Breast epithelium (tissue), 3 donors: ENCODE measurements around the gene FKBP6.

ENCODE experiments used
- POLR2A ChIP-seq: fragments of 450-650 bp; IDR thresholded peaks from one replicate; pipeline ENCODE4 v1.6.1; 2016; ENCODE audit warnings: antibody characterized with exemption, mild to moderate bottlenecking, moderate library complexity
- POLR2AphosphoS5 ChIP-seq, 3 donors: sonication (generic); formaldehyde crosslinking; IDR thresholded peaks; one replicate each; pipeline ENCODE4 v1.6.1; 2017; ENCODE audit warnings: antibody characterized with exemption in 3 of 3
- TF ChIP-seq, protein P1 (sequence below), 3 donors: fragments of 450-650 bp; IDR thresholded peaks; one replicate each; pipeline ENCODE4 v1.5.1; 2016 to 2017; ENCODE audit warnings: antibody characterized with exemption in 3 of 3, mild to moderate bottlenecking in 3 of 3, moderate library complexity in 3 of 3

DNA sequence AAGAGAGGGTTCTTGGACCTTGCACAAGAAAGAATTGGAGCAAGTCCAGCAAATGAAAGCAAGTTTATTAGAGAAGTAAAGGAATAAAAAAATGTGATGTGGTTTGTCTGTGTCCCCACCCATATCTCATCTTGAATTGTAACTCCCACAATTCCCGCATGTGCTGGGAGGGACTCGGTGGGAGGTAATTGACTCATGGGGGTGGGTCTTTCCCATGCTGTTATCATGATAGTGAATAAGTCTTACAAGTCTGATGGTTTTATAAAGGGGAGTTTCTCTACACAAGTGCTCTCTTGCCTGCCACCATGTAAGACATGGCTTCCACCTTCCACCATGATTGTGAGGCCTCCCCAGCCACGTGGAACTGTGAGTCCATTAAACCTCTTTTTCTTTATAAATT lies 66.5 kb downstream of the FKBP6 start:
- TF ChIP-seq, protein P1, sequence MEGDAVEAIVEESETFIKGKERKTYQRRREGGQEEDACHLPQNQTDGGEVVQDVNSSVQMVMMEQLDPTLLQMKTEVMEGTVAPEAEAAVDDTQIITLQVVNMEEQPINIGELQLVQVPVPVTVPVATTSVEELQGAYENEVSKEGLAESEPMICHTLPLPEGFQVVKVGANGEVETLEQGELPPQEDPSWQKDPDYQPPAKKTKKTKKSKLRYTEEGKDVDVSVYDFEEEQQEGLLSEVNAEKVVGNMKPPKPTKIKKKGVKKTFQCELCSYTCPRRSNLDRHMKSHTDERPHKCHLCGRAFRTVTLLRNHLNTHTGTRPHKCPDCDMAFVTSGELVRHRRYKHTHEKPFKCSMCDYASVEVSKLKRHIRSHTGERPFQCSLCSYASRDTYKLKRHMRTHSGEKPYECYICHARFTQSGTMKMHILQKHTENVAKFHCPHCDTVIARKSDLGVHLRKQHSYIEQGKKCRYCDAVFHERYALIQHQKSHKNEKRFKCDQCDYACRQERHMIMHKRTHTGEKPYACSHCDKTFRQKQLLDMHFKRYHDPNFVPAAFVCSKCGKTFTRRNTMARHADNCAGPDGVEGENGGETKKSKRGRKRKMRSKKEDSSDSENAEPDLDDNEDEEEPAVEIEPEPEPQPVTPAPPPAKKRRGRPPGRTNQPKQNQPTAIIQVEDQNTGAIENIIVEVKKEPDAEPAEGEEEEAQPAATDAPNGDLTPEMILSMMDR (IDR thresholded peaks at IDR 0.05) = no peak
- no peak for TF ChIP-seq POLR2AphosphoS5 (IDR thresholded peaks at IDR 0.05)
- no peak for TF ChIP-seq POLR2A
